ENCODE results near the gene MUC4. TPM values are rescaled to one million over a fixed set of nuclear protein-coding genes. Genes with fewer than 3 reads are reported as not detected.
"Not testable (repeated sequence)": the region's sequence is repeated elsewhere in the genome, so short reads cannot be mapped to it uniquely, and the experiment has no call there.

MUC4 gene
- total RNA-seq, 4 donors from 2014 or later, result 0.19 to 3.0 (median 0.47) TPM; not detected in 1

DNA sequence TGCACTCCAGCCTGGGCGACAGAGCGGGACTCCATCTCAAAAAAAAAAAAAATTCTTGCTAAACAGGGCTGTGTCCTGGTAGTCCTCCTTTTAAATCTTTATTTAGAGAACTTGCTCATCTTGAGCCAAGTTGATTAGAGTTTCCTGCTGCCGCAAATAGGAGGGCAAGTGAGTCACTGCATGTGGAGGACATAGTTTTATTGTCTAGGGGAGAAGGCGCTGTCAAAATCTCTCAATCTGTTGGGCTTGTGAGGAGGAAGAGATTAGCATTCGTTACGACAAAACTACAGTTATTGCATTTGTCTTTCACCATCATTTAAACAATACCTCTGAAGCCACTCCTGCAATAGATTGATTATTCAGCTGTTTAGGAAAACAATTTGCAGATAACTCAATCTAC, 11.5 kb downstream of the MUC4 start:
- no peaks in the 10 kb centered on the region for H3K36me3 ChIP-seq

DNA sequence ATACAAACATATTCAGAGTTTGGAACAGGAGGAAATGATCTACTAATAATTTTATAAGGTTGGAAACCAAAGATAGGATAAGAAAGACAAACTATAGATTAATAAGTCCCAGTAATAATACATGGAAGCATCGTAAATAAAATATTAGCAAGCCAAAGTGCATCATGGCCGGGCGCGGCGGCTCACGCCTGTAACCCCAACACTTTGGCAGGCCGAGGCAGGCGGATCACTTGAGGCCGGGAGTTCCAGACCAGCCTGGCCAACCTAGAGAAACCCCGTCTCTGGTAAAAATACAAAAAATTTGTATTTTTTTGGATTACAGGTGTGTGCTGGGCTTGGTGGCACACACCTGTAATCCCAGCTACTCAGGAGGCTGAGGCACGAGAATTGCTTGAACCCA, 14.9 kb downstream of the MUC4 start:
- no peak for TF ChIP-seq POLR2AphosphoS5 (IDR thresholded peaks at IDR 0.05)
- TF ChIP-seq EP300 (IDR thresholded peaks at IDR 0.05), result no peak
- no peak for TF ChIP-seq CTCF (IDR thresholded peaks at IDR 0.05)
- no peak for TF ChIP-seq POLR2A (IDR thresholded peaks at IDR 0.05)
- 96 to 99% methylated on average over 10 to 11 of the region's 11 CpGs for WGBS, 2 donors (ENCODE audit: low coverage in 1 of 2)
- no peaks in the 10 kb centered on the region for H3K27me3 ChIP-seq

More for the DNA sequence above, 11.5 kb downstream of the MUC4 start:
- Histone ChIP-seq H3K27me3 (no peaks in the 10 kb centered on the region), H3K27ac (no peak overlapping the region), H3K9me3 (no peaks in the 10 kb centered on the region), H3K4me1 (peaks cover 0 to 12% (median 0%) of the 10 kb centered on the region in 3 donors), H3K4me3 (no peak overlapping the region)
- TF ChIP-seq EP300 (IDR thresholded peaks at IDR 0.05) (no peak), POLR2AphosphoS5 (IDR thresholded peaks at IDR 0.05) (no peak), CTCF (IDR thresholded peaks at IDR 0.05) (no peak), POLR2A (IDR thresholded peaks at IDR 0.05) (no peak)
- WGBS, 2 donors (ENCODE audit: low coverage in 1 of 2), result 73 to 85% methylated on average over 6 of the region's 6 CpGs
- ATAC-seq, result no peak

GRCh38 chr3:195794708-195795107, 17.0 kb downstream of the MUC4 start:
- H3K9me3 ChIP-seq, result peaks cover 0 to 7% (median 0%) of the 10 kb centered on the region in 3 donors
- peaks cover 6% of the 10 kb centered on the region for H3K27me3 ChIP-seq
- H3K4me3 ChIP-seq, result no peak overlapping the region
- H3K27ac ChIP-seq, result no peak overlapping the region
- no peak for TF ChIP-seq EP300 (IDR thresholded peaks at IDR 0.05)
- 28 to 58% methylated on average over 4 to 8 of the region's 8 CpGs for WGBS, 2 donors (ENCODE audit: low coverage in 1 of 2)
- no peaks in the 10 kb centered on the region for H3K4me1 ChIP-seq
- H3K36me3 ChIP-seq, result no peaks in the 10 kb centered on the region
- ATAC-seq, result no peak

More for the DNA sequence above, 14.9 kb downstream of the MUC4 start:
- no peak for ATAC-seq
- Histone ChIP-seq H3K27ac (no peak overlapping the region), H3K36me3 (no peaks in the 10 kb centered on the region), H3K9me3 (no peaks in the 10 kb centered on the region), H3K4me1 (peaks cover 0 to 1% (median 0%) of the 10 kb centered on the region in 3 donors), H3K4me3 (no peak overlapping the region)

- H3K27ac ChIP-seq, H3K4me3 ChIP-seq, H3K36me3 ChIP-seq, ATAC-seq, H3K4me1 ChIP-seq, H3K9me3 ChIP-seq: not testable (repeated sequence)
- 80 to 94% methylated on average over 5 to 6 of the region's 6 CpGs for WGBS, 2 donors (ENCODE audit: low coverage in 1 of 2)
- peaks cover 14% of the 10 kb centered on the region for H3K27me3 ChIP-seq
Measured at GRCh38 chr3:195792621-195793020, 19.1 kb downstream of the MUC4 start.

- WGBS, 2 donors (ENCODE audit: low coverage in 1 of 2), result 80 to 96% methylated on average over 3 to 4 of the region's 4 CpGs
- TF ChIP-seq EP300 (IDR thresholded peaks at IDR 0.05), result no peak
- no peak for TF ChIP-seq CTCF (IDR thresholded peaks at IDR 0.05)
- no peak for TF ChIP-seq POLR2AphosphoS5 (IDR thresholded peaks at IDR 0.05)
- TF ChIP-seq POLR2A (IDR thresholded peaks at IDR 0.05), result no peak
- no peaks in the 10 kb centered on the region for H3K4me1 ChIP-seq
- H3K9me3 ChIP-seq, result peaks cover 0 to 7% (median 0%) of the 10 kb centered on the region in 3 donors
- no peak overlapping the region for H3K4me3 ChIP-seq
- no peaks in the 10 kb centered on the region for H3K36me3 ChIP-seq
- ATAC-seq, result no peak
- peaks cover 15% of the 10 kb centered on the region for H3K27me3 ChIP-seq
- H3K27ac ChIP-seq, result no peak overlapping the region
Measured at GRCh38 chr3:195790901-195791300, 20.8 kb downstream of the MUC4 start.

- H3K4me3 ChIP-seq, result no peak overlapping the region
- H3K36me3 ChIP-seq, result no peaks in the 10 kb centered on the region
- TF ChIP-seq CTCF (IDR thresholded peaks at IDR 0.05) (no peak), POLR2AphosphoS5 (IDR thresholded peaks at IDR 0.05) (no peak), EP300 (IDR thresholded peaks at IDR 0.05) (no peak), POLR2A (IDR thresholded peaks at IDR 0.05) (no peak)
- no peak overlapping the region for H3K27ac ChIP-seq
- H3K4me1 ChIP-seq, result no peaks in the 10 kb centered on the region
- 67 to 83% methylated on average over 1 of the region's 26 CpGs for WGBS, 2 donors (ENCODE audit: low coverage in 1 of 2)
- H3K9me3 ChIP-seq, result peaks cover 0 to 7% (median 0%) of the 10 kb centered on the region in 3 donors
- H3K27me3 ChIP-seq, result peaks cover 25% of the 10 kb centered on the region
- ATAC-seq, result no peak
Measured at GRCh38 chr3:195788711-195789581, 22.8 kb downstream of the MUC4 start.

DNA sequence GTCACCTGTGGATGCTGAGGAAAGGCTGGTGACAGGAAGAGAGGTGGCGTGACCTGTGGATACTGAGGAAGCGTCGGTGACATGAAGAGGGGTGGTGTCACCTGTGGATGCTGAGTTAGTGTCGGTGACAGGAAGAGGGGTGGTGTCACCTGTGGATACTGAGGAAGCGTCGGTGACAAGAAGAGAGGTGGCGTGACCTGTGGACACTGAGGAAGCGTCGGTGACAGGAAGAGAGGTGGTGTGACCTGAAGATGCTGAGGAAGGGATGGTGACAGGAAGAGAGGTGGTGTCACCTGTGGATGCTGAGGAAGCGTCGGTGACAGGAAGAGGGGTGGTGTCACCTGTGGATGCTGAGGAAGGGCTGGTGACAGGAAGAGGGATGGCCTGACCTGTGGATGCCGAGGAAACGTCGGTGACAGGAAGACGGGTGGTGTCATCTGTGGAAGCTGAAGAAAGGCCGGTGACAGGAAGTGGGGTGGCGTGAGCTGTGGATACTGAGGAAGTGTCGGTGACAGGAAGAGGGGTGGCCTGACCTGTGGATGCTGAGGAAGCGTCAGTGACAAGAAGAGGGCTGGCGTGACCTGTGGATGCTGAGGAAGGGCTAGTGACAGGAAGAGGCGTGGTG, 25.8 kb downstream of the MUC4 start:
- not testable (repeated sequence) for ATAC-seq, H3K4me1 ChIP-seq, H3K36me3 ChIP-seq, H3K9me3 ChIP-seq, H3K27ac ChIP-seq, H3K4me3 ChIP-seq
- 89 to 91% methylated on average over 20 to 21 of the region's 21 CpGs for WGBS, 2 donors (ENCODE audit: low coverage in 1 of 2)
- H3K27me3 ChIP-seq, result peaks cover 28% of the 10 kb centered on the region

- not testable (repeated sequence) for H3K4me3 ChIP-seq, H3K36me3 ChIP-seq, H3K27ac ChIP-seq, ATAC-seq, H3K4me1 ChIP-seq, H3K9me3 ChIP-seq
- 84 to 90% methylated on average over 4 to 14 of the region's 14 CpGs for WGBS, 2 donors (ENCODE audit: low coverage in 1 of 2)
- H3K27me3 ChIP-seq, result peaks cover 16% of the 10 kb centered on the region
Measured at GRCh38 chr3:195784031-195784430, 27.7 kb downstream of the MUC4 start.

Data from gastroesophageal sphincter (tissue), 4 donors.